Right lobe of liver (tissue), 4 donors: ENCODE measurements around the gene DENND2A.

Experiments used
- CTCF ChIP-seq, 4 donors: fragments of 200-600 bp in 3 of 4; fragments of 450-650 bp in 1 of 4; IDR thresholded peaks; one replicate each; pipeline versions ENCODE4 v1.5.1 to v1.8.0; 2016 to 2022; ENCODE audit warnings: antibody characterized with exemption in 4 of 4, mild to moderate bottlenecking in 2 of 4
- POLR2A ChIP-seq: fragments of 450-650 bp; IDR thresholded peaks from one replicate; pipeline ENCODE4 v1.6.1; 2017; ENCODE audit warnings: antibody characterized with exemption, mild to moderate bottlenecking
- donor health status: DM: no; HTN: no; CAD: no.
- donor health status: DM: no; HTN: no; CAD: no.
- donor health status: DM: no; HTN: yes; CAD: no.

- no peak for TF ChIP-seq CTCF (IDR thresholded peaks at IDR 0.05)
- no peak for TF ChIP-seq POLR2A
Measured at GRCh38 chr7:140605337-140605736, 35.3 kb downstream of the DENND2A start.
